HG02885 (cell line): Measurements from ENCODE around the gene MR1.

ENCODE experiments used
- ATAC-seq: cut with Tn5 transposase; IDR thresholded peaks from one replicate; pipeline ENCODE4 v1.9.1; 2021; ENCODE audit warnings: mild to moderate bottlenecking; ENCODE audit not compliant: unreplicated experiment, poor library complexity

MR1 gene

GRCh38 chr1:181061891-181062835 lies 28.4 kb downstream of the MR1 start:
- peak; percentile 88 for ATAC-seq

GRCh38 chr1:181062836-181063428 lies 29.1 kb downstream of the MR1 start:
- ATAC-seq = peak; percentile 76

GRCh38 chr1:181064011-181064623 lies 30.3 kb downstream of the MR1 start:
- no peak for ATAC-seq

GRCh38 chr1:181064702-181065101 lies 30.9 kb downstream of the MR1 start:
- no peak for ATAC-seq

GRCh38 chr1:181073638-181074037 lies 39.9 kb downstream of the MR1 start:
- no peak for ATAC-seq

- ATAC-seq = no peak
Observed at GRCh38 chr1:181075766-181076350, 42.1 kb downstream of the MR1 start.

- no peak for ATAC-seq
Observed at GRCh38 chr1:181076852-181077251, 43.1 kb downstream of the MR1 start.

GRCh38 chr1:181077576-181078242 lies 43.9 kb downstream of the MR1 start:
- ATAC-seq = no peak

GRCh38 chr1:181079382-181079781 lies 45.6 kb downstream of the MR1 start:
- peak; percentile 47 for ATAC-seq

- ATAC-seq = no peak
Observed at GRCh38 chr1:181079920-181080319, 46.1 kb downstream of the MR1 start.

- no peak for ATAC-seq
Observed at GRCh38 chr1:181080556-181080955, 46.8 kb downstream of the MR1 start.

GRCh38 chr1:181081395-181081794 lies 47.6 kb downstream of the MR1 start:
- ATAC-seq = no peak

GRCh38 chr1:181083842-181084605 lies 50.2 kb downstream of the MR1 start:
- peak; percentile 31 for ATAC-seq

- no peak for ATAC-seq
Observed at GRCh38 chr1:181084606-181084969, 50.8 kb downstream of the MR1 start.

- ATAC-seq = no peak
Observed at GRCh38 chr1:181086091-181086490, 52.3 kb downstream of the MR1 start.

- no peak for ATAC-seq
Observed at GRCh38 chr1:181086926-181087325, 53.1 kb downstream of the MR1 start.

- peak; percentile 15 for ATAC-seq
Observed at GRCh38 chr1:181087400-181087901, 53.7 kb downstream of the MR1 start.

- peak; percentile 77 for ATAC-seq
Observed at GRCh38 chr1:181088079-181089016, 54.6 kb downstream of the MR1 start, which contains the start of gene IER5. IER5 (plus strand) TSS chr1:181088700; CDS start chr1:181088903, 203 bp downstream.
